ENCODE measurements around the gene PPIL1. TPM values are rescaled to one million over a fixed set of nuclear protein-coding genes. Genes with fewer than 3 reads are reported as not detected.

The PPIL1 gene
- total and polyA plus RNA-seq, 2 donors (not counting 1 experiment from before 2014, with no cell fraction given), result 17.5 to 30.6 TPM

GRCh38 chr6:36890112-36890663, 15.6 kb upstream of the PPIL1 start:
- TF ChIP-seq, protein P1, sequence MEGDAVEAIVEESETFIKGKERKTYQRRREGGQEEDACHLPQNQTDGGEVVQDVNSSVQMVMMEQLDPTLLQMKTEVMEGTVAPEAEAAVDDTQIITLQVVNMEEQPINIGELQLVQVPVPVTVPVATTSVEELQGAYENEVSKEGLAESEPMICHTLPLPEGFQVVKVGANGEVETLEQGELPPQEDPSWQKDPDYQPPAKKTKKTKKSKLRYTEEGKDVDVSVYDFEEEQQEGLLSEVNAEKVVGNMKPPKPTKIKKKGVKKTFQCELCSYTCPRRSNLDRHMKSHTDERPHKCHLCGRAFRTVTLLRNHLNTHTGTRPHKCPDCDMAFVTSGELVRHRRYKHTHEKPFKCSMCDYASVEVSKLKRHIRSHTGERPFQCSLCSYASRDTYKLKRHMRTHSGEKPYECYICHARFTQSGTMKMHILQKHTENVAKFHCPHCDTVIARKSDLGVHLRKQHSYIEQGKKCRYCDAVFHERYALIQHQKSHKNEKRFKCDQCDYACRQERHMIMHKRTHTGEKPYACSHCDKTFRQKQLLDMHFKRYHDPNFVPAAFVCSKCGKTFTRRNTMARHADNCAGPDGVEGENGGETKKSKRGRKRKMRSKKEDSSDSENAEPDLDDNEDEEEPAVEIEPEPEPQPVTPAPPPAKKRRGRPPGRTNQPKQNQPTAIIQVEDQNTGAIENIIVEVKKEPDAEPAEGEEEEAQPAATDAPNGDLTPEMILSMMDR (conservative IDR thresholded peaks at IDR 0.05 in 1 of 2, IDR thresholded peaks at IDR 0.05 in 1 of 2; ENCODE audit: low read depth in 1 of 2, low read length in 2 of 2), result no peak
- no peak for TF ChIP-seq EZH2 (IDR thresholded peaks at IDR 0.05; ENCODE audit: low read length, missing control alignments)
- H3K27me3 ChIP-seq (ENCODE audit: control insufficient read depth, insufficient read depth, low read length), result no peaks in the 10 kb centered on the region
- no peak for DNase-seq (ENCODE audit: low read depth in 2 of 2)
- no peak overlapping the region for H3K4me3 ChIP-seq (replicated peaks in 1 of 4; ENCODE audit: control extremely low read depth in 1 of 4, insufficient read depth in 1 of 4, low read depth in 3 of 4, low read length in 4 of 4)
- H3K9me3 ChIP-seq (ENCODE audit: control insufficient read depth, insufficient read depth, low read depth, low read length), result no peaks in the 10 kb centered on the region
- H3K79me2 ChIP-seq (ENCODE audit: control insufficient read depth, insufficient read depth, low read length), result peaks cover 42% of the 10 kb centered on the region
- no peak overlapping the region for H3K9ac ChIP-seq (ENCODE audit: insufficient read depth, low read length)
- H2AFZ ChIP-seq (ENCODE audit: low read length), result no peak overlapping the region
- H3K27ac ChIP-seq (ENCODE audit: insufficient read depth, low read length), result no peak overlapping the region
- H4K20me1 ChIP-seq (ENCODE audit: control insufficient read depth, extremely low read depth, insufficient read depth, low read length), result no peaks in the 10 kb centered on the region
- H3K36me3 ChIP-seq (ENCODE audit: control insufficient read depth, insufficient read depth, low read length), result no peaks in the 10 kb centered on the region
- H3K4me2 ChIP-seq (ENCODE audit: extremely low read depth, insufficient read depth, low read length), result no peak overlapping the region
- H3K4me1 ChIP-seq (ENCODE audit: control insufficient read depth, extremely low read depth, insufficient read depth, low read length), result peaks cover 6% of the 10 kb centered on the region

- Histone ChIP-seq H3K27ac (ENCODE audit: insufficient read depth, low read length) (no peak overlapping the region), H3K9me3 (ENCODE audit: control insufficient read depth, insufficient read depth, low read depth, low read length) (no peaks in the 10 kb centered on the region), H3K27me3 (ENCODE audit: control insufficient read depth, insufficient read depth, low read length) (no peaks in the 10 kb centered on the region), H3K79me2 (ENCODE audit: control insufficient read depth, insufficient read depth, low read length) (peaks cover 42% of the 10 kb centered on the region), H2AFZ (ENCODE audit: low read length) (no peak overlapping the region), H4K20me1 (ENCODE audit: control insufficient read depth, extremely low read depth, insufficient read depth, low read length) (no peaks in the 10 kb centered on the region), H3K36me3 (ENCODE audit: control insufficient read depth, insufficient read depth, low read length) (no peaks in the 10 kb centered on the region), H3K4me3 (replicated peaks in 1 of 4; ENCODE audit: control extremely low read depth in 1 of 4, insufficient read depth in 1 of 4, low read depth in 3 of 4, low read length in 4 of 4) (no peak overlapping the region), H3K9ac (ENCODE audit: insufficient read depth, low read length) (no peak overlapping the region), H3K4me2 (ENCODE audit: extremely low read depth, insufficient read depth, low read length) (no peak overlapping the region), H3K4me1 (ENCODE audit: control insufficient read depth, extremely low read depth, insufficient read depth, low read length) (peaks cover 6% of the 10 kb centered on the region)
- no peak for DNase-seq (ENCODE audit: low read depth in 2 of 2)
- TF ChIP-seq, protein P1 (conservative IDR thresholded peaks at IDR 0.05 in 1 of 2, IDR thresholded peaks at IDR 0.05 in 1 of 2; ENCODE audit: low read depth in 1 of 2, low read length in 2 of 2), result no peak
- TF ChIP-seq EZH2 (IDR thresholded peaks at IDR 0.05; ENCODE audit: low read length, missing control alignments), result no peak
Measured at GRCh38 chr6:36888654-36889481, 14.3 kb upstream of the PPIL1 start.

DNA sequence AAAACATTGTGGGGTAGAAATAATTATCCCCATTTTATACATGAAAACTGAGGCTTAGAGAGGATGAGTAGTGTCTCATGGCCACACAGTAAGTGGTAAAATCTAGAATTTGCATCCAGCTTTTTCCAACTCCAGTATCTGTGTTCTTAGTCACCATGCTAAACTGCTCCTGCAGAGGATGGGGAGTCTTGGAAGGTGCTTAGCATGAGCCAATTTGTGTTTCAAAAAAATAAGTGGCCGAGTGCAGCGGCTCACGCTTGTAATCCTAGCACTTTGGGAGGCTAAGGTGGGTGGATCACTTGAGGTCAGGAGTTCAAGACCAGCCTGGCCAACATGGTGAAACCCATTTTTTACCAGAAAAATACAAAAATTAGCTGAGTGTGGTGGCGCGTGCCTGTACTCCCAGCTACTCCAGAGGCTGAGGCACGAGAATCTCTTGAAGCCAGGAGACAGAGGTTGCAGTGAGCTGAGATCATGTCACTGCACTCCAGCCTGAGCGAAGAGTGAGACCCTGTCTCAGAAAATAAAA, 13.6 kb upstream of the PPIL1 start:
- H3K9me3 ChIP-seq (ENCODE audit: control insufficient read depth, insufficient read depth, low read depth, low read length), result no peaks in the 10 kb centered on the region
- no peak overlapping the region for H3K9ac ChIP-seq (ENCODE audit: insufficient read depth, low read length)
- no peak for TF ChIP-seq EZH2 (IDR thresholded peaks at IDR 0.05; ENCODE audit: low read length, missing control alignments)
- TF ChIP-seq, protein P1 (conservative IDR thresholded peaks at IDR 0.05 in 1 of 2, IDR thresholded peaks at IDR 0.05 in 1 of 2; ENCODE audit: low read depth in 1 of 2, low read length in 2 of 2), result no peak
- no peaks in the 10 kb centered on the region for H3K36me3 ChIP-seq (ENCODE audit: control insufficient read depth, insufficient read depth, low read length)
- H3K27ac ChIP-seq (ENCODE audit: insufficient read depth, low read length), result no peak overlapping the region
- peaks cover 42% of the 10 kb centered on the region for H3K79me2 ChIP-seq (ENCODE audit: control insufficient read depth, insufficient read depth, low read length)
- no peak overlapping the region for H3K4me3 ChIP-seq (replicated peaks in 1 of 4; ENCODE audit: control extremely low read depth in 1 of 4, insufficient read depth in 1 of 4, low read depth in 3 of 4, low read length in 4 of 4)
- H4K20me1 ChIP-seq (ENCODE audit: control insufficient read depth, extremely low read depth, insufficient read depth, low read length), result no peaks in the 10 kb centered on the region
- H3K27me3 ChIP-seq (ENCODE audit: control insufficient read depth, insufficient read depth, low read length), result no peaks in the 10 kb centered on the region
- peaks cover 6% of the 10 kb centered on the region for H3K4me1 ChIP-seq (ENCODE audit: control insufficient read depth, extremely low read depth, insufficient read depth, low read length)
- H3K4me2 ChIP-seq (ENCODE audit: extremely low read depth, insufficient read depth, low read length), result no peak overlapping the region
- no peak overlapping the region for H2AFZ ChIP-seq (ENCODE audit: low read length)
- DNase-seq (ENCODE audit: low read depth in 2 of 2), result no peak

All from fibroblast of lung (primary cell).